Measurements from ENCODE around the gene BMP6.

GRCh38 chr6:7880718-7881107, 154.8 kb downstream of the BMP6 start:
- TF ChIP-seq POLR2A (IDR thresholded peaks at IDR 0.05) (no peak), CTCF (IDR thresholded peaks at IDR 0.05) (no peak), POLR2AphosphoS5 (IDR thresholded peaks at IDR 0.05) (no peak)

All from breast epithelium (tissue), 3 donors.